Measurements from ENCODE around the gene GREB1.
A peak's percentile ranks its signal among the peaks of the same experiment; 100 is the strongest.

GREB1 gene

DNA sequence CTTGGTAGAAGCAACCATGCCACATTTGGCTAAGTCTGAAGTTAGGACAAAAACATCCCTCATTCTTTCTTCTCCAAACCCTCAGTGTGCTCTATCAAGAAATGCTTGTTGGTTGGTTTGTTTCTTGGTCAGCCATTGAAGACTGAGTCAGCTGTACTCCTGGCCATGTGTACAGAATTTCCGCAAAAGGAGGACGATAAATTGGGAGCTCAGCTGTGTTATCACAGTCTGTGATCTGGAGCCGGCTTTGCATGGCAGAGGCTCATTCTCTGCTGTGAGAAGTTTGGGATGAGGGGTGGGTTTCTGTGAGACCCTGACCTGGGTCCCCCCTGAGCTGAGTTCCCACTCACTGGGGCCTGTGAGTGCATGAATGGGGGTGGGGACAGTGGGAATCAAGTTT lies 41.6 kb upstream of the GREB1 start:
- no peak for TF ChIP-seq ZNF501 (tag by site-specific recombination; IDR thresholded peaks at IDR 0.05)
- 0 out of 2 replicates have a peak, but pooled peaks have one; percentile 1 for TF ChIP-seq ZNF341 (tag by site-specific recombination; IDR thresholded peaks at IDR 0.05; ENCODE audit: low read depth)
- Histone ChIP-seq H3K9me3 (ENCODE audit: control insufficient read depth, insufficient read depth, low read depth, low read length) (no peaks in the 10 kb centered on the region), H3K4me1 (ENCODE audit: control insufficient read depth, insufficient read depth, low read length) (no peaks in the 10 kb centered on the region), H3K27ac (ENCODE audit: extremely low read depth, low read depth, low read length) (no peak overlapping the region), H3K4me3 (ENCODE audit: low read depth, low read length) (no peak overlapping the region), H3K36me3 (ENCODE audit: control insufficient read depth in 2 of 2, insufficient read depth in 1 of 2, low read length in 2 of 2) (no peaks in the 10 kb centered on the region)
- POLR2A ChIA-PET, result no interaction called here
- CTCF ChIA-PET, result interaction anchor here (1.7 kb wide), 1 partner anchor 90 kb away, joined by 6 read pairs; no protein-coding TSS in a partner anchor

GRCh38 chr2:11492720-11493119 lies 41.1 kb upstream of the GREB1 start:
- Histone ChIP-seq H3K27ac (ENCODE audit: extremely low read depth, low read depth, low read length) (no peak overlapping the region), H3K4me3 (ENCODE audit: low read depth, low read length) (no peak overlapping the region), H3K36me3 (ENCODE audit: control insufficient read depth in 2 of 2, insufficient read depth in 1 of 2, low read length in 2 of 2) (no peaks in the 10 kb centered on the region), H3K9me3 (ENCODE audit: control insufficient read depth, insufficient read depth, low read depth, low read length) (no peaks in the 10 kb centered on the region), H3K4me1 (ENCODE audit: control insufficient read depth, insufficient read depth, low read length) (no peaks in the 10 kb centered on the region)
- ChIA-PET POLR2A (no interaction called here), CTCF (no interaction called here)
- TF ChIP-seq ZNF514 (tag by site-specific recombination; IDR thresholded peaks at IDR 0.05) (no peak), ZNF560 (tag by site-specific recombination; IDR thresholded peaks at IDR 0.05; ENCODE audit: borderline replicate concordance) (no peak), ZNF302 (tag by site-specific recombination; IDR thresholded peaks at IDR 0.05; ENCODE audit: low read depth) (no peak), ZNF660 (tag by site-specific recombination; IDR thresholded peaks at IDR 0.05) (no peak), HOXA7 (CRISPR knock-in tag; IDR thresholded peaks at IDR 0.05; ENCODE audit: borderline replicate concordance) (no peak), KLF8 (tag by site-specific recombination; IDR thresholded peaks at IDR 0.05) (no peak), ZBTB17 (tag by site-specific recombination; IDR thresholded peaks at IDR 0.05) (no peak), KLF7 (tag by site-specific recombination; IDR thresholded peaks at IDR 0.05; ENCODE audit: borderline replicate concordance) (no peak), ZNF777 (tag by site-specific recombination; IDR thresholded peaks at IDR 0.05; ENCODE audit: borderline replicate concordance) (no peak), ZNF521 (tag by site-specific recombination; IDR thresholded peaks at IDR 0.05) (no peak), GFI1B (tag by site-specific recombination; IDR thresholded peaks at IDR 0.05) (no peak)
- TF ChIP-seq, protein P1, sequence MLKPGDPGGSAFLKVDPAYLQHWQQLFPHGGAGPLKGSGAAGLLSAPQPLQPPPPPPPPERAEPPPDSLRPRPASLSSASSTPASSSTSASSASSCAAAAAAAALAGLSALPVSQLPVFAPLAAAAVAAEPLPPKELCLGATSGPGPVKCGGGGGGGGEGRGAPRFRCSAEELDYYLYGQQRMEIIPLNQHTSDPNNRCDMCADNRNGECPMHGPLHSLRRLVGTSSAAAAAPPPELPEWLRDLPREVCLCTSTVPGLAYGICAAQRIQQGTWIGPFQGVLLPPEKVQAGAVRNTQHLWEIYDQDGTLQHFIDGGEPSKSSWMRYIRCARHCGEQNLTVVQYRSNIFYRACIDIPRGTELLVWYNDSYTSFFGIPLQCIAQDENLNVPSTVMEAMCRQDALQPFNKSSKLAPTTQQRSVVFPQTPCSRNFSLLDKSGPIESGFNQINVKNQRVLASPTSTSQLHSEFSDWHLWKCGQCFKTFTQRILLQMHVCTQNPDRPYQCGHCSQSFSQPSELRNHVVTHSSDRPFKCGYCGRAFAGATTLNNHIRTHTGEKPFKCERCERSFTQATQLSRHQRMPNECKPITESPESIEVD (tag by site-specific recombination; IDR thresholded peaks at IDR 0.05), result no peak
- TF ChIP-seq, protein P2, sequence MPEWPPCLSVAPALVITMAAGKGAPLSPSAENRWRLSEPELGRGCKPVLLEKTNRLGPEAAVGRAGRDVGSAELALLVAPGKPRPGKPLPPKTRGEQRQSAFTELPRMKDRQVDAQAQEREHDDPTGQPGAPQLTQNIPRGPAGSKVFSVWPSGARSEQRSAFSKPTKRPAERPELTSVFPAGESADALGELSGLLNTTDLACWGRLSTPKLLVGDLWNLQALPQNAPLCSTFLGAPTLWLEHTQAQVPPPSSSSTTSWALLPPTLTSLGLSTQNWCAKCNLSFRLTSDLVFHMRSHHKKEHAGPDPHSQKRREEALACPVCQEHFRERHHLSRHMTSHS (tag by site-specific recombination; IDR thresholded peaks at IDR 0.05), result no peak

- CTCF ChIA-PET, result no interaction called here
- POLR2A ChIA-PET, result no interaction called here
- no peaks in the 10 kb centered on the region for H3K36me3 ChIP-seq (ENCODE audit: control insufficient read depth in 2 of 2, insufficient read depth in 1 of 2, low read length in 2 of 2)
- no peak overlapping the region for H3K4me3 ChIP-seq (ENCODE audit: low read depth, low read length)
- TF ChIP-seq ZXDB (tag by site-specific recombination; IDR thresholded peaks at IDR 0.05), result no peak
- peak; percentile 98 for TF ChIP-seq ZNF610 (tag by site-specific recombination; IDR thresholded peaks at IDR 0.05; ENCODE audit: borderline replicate concordance)
- H3K27ac ChIP-seq (ENCODE audit: extremely low read depth, low read depth, low read length), result no peak overlapping the region
- no peaks in the 10 kb centered on the region for H3K9me3 ChIP-seq (ENCODE audit: control insufficient read depth, insufficient read depth, low read depth, low read length)
- H3K4me1 ChIP-seq (ENCODE audit: control insufficient read depth, insufficient read depth, low read length), result no peaks in the 10 kb centered on the region
These were observed 40.6 kb upstream of the GREB1 start for GRCh38 chr2:11493282-11493681.

- TF ChIP-seq MZF1 (tag by site-specific recombination; IDR thresholded peaks at IDR 0.05; ENCODE audit: borderline replicate concordance) (no peak), ZNF501 (tag by site-specific recombination; IDR thresholded peaks at IDR 0.05) (no peak), ZSCAN18 (tag by site-specific recombination; IDR thresholded peaks at IDR 0.05) (no peak), ZNF214 (tag by site-specific recombination; IDR thresholded peaks at IDR 0.05; ENCODE audit: borderline replicate concordance) (no peak), EGR2 (tag by site-specific recombination; IDR thresholded peaks at IDR 0.05; ENCODE audit: low read depth) (no peak), ZNF175 (tag by site-specific recombination; IDR thresholded peaks at IDR 0.05) (no peak), ZNF341 (tag by site-specific recombination; IDR thresholded peaks at IDR 0.05; ENCODE audit: low read depth) (no peak), ZNF777 (tag by site-specific recombination; IDR thresholded peaks at IDR 0.05; ENCODE audit: borderline replicate concordance) (no peak), ZNF677 (tag by site-specific recombination; IDR thresholded peaks at IDR 0.05) (no peak), PRDM1 (tag by site-specific recombination; IDR thresholded peaks at IDR 0.05) (no peak), ZFP41 (tag by site-specific recombination; IDR thresholded peaks at IDR 0.05; ENCODE audit: borderline replicate concordance) (no peak), ZNF2 (tag by site-specific recombination; IDR thresholded peaks at IDR 0.05) (no peak), ZBTB17 (tag by site-specific recombination; IDR thresholded peaks at IDR 0.05) (no peak)
- no peak overlapping the region for H3K4me3 ChIP-seq (ENCODE audit: low read depth, low read length)
- H3K36me3 ChIP-seq (ENCODE audit: control insufficient read depth in 2 of 2, insufficient read depth in 1 of 2, low read length in 2 of 2), result no peaks in the 10 kb centered on the region
- no peaks in the 10 kb centered on the region for H3K9me3 ChIP-seq (ENCODE audit: control insufficient read depth, insufficient read depth, low read depth, low read length)
- H3K4me1 ChIP-seq (ENCODE audit: control insufficient read depth, insufficient read depth, low read length), result no peaks in the 10 kb centered on the region
- ChIA-PET CTCF (no interaction called here), POLR2A (no interaction called here)
- no peak overlapping the region for H3K27ac ChIP-seq (ENCODE audit: extremely low read depth, low read depth, low read length)
These were observed 39.5 kb upstream of the GREB1 start for GRCh38 chr2:11494310-11494709.
